GM18867 (cell line): Measurements from ENCODE around the gene BACH2.
"Not testable (repeated sequence)": the region's sequence is repeated elsewhere in the genome, so short reads cannot be mapped to it uniquely, and the experiment has no call there.

Source experiments
- ATAC-seq: cut with Tn5 transposase; IDR thresholded peaks from one replicate; pipeline ENCODE4 v1.9.1; 2021; ENCODE audit warnings: mild to moderate bottlenecking, moderate library complexity; ENCODE audit not compliant: unreplicated experiment

The BACH2 gene

DNA sequence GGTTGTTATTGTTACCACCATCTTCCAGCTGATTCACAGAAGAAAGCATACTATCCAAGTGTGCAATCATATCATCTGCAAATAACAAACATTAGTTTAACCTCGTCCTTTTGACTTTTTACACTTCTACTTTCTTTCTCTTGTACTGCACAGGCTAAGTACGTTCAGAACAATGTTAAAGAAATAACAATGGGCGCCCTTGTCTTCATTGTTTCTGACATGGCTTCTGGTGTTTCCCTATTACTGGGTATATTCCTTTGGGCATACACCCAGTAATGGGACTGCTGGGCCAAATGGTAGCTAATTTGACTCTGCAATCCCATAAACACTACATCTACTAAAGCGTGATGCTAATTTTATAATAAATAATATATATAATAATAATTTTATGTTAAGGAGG, 255.7 kb downstream of the BACH2 start:
- no peak for ATAC-seq

DNA sequence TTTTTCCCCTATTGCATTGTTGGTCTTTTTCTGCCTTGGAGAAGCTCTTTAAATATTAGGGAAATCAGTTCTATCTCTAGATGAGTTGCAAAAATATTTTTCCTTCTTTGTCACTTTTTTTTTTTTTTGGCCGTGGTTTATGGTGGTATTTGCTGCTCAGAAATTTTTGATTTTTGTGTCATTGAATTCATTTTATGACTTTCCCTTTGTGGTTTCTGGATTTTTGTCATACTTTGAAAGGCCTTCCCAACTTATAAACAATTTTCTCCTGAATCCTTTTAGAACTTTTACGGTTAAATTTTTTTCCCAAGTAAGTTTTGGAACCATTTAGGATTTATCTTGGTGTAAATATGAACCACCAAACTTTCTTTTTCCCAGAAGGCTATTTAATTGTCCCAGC, 256.7 kb downstream of the BACH2 start:
- no peak for ATAC-seq

DNA sequence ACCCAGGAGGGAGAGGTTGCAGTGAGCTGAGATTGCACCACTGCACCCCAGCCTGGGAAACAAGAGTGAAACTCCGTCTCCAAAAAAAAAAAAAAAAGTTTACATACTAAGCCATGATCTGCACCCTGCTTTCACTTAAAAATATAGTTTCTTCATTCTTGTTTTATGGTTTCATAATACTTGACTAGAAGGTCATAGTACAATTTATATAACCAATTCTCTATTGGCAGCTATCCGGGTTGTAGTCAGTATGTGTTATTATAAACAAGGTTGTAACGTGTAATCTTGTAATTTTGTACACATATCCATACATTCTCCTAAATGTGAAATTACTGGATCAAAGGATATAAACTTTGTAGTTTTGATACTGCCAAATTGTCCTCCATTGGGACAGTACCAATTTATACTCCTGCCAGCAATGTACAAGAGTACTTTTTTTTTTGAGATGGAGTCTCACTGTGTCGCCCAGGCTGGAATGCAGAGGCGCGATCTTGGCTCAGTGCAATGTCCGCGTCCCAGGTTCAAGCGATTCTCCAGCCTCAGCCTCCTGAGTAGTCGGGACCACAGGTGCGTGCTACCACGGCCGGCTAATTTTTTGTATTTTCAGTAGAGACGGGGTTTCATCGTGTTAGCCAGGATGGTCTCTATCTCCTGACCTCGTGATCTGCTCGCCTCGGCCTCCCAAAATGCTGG, 257.5 kb downstream of the BACH2 start:
- no peak for ATAC-seq

DNA sequence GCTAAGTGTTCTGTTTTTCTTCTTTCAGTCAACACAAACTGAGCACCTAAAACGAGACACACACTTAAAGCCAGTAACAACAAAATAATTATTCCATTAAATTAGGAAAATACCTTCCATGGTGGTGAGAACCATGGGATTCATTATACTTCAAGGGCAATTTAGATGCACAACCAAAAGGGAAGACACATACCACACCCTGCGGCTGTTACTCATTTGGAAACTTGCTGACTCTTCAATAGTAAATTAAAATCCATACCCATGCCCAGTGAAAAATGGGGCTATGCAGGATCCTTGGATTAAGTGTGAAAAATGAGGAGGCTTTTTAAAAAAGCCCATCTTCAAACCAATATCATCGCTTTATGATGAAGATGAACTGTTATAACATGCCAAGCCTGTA, 259.7 kb downstream of the BACH2 start:
- ATAC-seq = no peak

DNA sequence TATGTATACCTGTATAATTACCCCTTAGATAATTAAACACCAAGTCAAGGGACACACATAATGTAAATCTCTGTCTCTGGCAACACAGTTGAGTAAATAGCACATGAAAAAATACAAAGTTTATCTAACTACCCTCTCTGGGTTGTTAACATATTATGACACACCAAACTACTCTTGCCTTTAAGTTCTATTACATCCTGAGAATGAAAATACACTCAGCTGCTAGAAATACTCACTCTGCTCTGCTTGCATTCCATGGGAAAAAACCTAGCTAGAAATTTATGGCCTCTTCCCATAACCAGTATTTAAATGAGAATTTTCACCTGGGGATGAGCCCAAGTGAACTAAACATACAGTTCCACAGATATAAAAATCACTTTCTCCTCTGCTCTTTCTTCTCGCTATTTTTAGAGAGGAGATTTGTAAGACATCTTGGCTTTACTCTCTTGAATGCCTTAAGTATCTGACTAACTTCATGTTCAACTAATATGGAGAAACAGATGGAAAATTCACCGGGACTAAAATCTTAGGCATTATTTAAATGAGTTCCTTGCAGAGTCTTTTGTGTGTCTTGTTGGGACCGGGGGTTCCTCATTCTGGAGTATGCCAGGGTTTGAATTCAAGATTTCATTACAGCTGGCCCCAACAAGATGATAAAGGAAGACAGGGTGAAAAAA, 261.5 kb downstream of the BACH2 start:
- no peak for ATAC-seq

DNA sequence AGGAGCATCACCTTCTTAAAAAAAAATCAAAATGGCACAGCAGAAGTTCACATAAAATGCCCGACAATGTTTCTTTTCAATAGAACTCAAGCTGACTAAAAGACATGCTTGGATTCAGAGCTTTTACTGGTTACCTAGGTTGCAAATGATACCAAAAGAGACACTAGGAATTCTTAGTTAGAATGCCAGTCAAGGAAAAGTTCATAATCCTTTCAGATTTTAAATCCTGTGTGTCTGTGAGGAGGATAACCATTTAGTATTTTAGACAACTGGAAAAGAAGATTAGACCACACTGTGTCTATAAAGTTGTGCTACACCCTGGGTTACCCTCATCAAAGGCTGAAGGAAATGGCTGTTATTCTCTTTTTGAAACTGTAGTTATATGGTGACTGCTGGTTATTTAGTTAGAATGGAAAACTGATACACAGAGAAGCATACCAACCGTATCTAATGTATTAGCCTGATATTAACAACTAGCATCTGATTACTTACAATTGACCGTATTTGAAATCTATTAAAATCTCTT, 262.8 kb downstream of the BACH2 start:
- ATAC-seq = no peak

DNA sequence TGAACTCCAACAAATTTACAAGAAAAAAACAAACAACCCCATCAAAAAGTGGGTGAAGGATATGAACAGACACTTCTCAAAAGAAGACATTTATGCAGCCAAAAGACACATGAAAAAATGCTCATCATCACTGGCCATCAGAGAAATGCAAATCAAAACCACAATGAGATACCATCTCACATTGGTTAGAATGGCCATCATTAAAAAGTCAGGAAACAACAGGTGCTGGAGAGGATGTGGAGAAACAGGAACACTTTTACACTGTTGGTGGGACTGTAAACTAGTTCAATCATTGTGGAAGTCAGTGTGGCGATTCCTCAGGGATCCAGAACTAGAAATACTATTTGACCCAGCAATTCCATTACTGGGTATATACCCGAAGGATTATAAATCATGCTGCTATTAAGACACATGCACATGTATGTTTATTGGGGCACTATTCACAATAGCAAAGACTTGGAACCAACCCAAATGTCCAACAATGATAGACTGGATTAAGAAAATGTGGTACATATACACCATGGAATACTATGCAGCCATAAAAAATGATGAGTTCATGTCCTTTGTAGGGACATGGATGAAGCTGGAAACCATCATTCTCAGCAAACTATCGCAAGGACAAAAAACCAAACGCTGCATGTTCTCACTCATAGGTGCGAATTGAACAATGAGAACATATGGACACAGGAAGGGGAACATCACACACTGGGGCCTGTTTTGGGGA, 264.0 kb downstream of the BACH2 start:
- ATAC-seq = not testable (repeated sequence)

DNA sequence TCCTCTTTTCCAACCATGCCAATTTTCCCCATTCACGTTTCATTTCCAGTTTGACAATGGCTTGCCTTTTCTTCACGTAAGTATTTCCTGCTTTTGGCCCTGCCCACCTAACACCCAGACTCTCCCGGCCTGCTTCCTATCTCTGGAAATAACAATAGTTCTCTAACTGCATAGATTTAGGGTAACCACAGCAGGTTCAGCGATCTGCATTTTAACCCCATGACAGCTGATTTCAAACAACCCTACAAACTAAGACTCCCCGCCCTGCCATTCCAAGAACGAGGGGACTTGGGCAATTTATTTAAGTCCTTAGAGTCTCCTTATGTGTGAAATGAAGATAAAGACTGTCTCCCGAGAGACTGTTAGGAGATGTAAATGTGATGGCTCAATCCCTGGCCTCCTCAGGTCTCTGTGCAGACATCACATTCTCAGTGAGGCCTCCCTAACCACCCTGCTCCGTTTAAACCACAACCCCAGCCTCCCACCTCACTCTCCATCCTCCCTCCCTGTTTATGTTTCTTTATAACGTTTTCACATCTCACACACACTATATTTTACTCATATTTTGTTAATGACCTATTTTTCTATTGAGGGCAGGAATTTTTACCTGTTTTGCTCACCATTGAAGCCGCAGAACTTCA, 267.5 kb downstream of the BACH2 start:
- no peak for ATAC-seq

DNA sequence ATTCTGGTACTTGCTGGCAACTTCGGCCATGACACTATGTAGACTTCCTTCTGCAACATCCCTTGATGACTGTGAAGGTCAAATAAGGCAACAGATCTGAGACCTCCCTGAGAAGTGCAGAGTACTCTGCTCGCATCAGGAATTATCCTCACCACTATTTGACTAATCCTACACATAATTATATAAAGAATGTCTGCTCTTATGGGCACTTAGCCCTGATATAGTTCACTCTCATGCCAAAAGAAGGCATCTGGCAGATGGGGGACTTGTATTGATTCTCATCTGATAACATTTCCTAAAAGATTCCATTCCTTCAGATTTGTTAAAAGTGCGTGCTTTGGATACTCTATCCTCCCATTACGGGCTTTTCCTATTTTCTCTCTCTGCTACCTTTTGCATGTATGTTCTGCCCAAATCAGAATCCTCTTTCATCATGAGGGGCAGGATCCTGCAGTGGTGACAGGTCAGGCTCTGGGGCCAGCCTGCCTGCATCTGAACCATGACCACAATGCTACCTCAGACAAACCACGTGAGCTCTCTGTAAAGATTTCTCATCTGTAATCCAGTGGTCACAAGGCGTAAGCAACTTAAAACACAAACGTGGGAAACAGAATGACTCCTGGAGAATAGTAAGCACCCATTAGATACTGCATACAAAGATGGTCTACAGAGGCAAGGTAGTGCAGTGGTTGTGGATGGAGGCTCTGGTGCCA, 268.4 kb downstream of the BACH2 start:
- ATAC-seq = no peak

DNA sequence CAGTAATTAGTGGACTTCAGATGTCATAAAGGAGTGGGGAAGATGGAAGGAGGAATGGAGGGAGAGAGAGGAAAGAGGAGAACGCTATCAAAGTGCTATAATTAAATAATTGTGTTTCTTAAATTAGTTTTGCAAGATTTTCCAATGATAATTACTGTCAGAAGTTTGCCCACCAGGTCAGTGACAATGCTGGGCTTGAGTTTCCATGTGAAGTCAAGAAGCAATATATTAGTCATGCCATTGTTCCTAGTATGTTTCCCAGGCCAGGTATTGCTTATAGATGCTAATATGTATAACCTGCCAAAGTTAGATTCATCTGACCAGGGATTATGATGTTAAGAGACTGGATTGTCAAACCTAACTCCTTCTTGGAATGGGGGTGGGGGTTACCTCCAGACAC, 270.4 kb downstream of the BACH2 start:
- ATAC-seq = no peak

DNA sequence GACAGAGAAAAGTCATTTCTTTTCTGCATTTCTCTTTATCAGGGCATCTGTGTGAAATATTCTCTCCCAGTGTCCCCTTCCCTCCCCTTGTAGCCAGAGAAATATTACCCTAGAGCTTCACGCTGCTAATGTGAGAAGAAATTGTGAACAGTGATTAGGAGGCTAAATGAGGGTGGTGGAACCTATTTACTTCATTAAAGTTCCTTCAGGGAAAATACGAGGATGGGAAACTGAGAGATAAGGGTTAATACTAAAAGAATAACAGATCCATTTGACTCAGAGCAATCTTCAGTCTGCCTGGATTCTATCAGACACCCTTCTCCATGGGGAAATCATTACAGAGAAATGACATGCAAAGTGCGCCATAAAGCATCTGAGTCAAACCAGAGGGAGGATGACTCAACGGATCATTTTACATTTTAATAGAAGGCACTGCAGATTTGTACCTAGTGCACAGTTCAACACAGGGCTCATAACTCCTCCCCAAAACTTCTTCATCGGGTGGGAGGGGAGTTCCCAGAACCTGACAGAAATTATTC, 271.1 kb downstream of the BACH2 start:
- no peak for ATAC-seq

DNA sequence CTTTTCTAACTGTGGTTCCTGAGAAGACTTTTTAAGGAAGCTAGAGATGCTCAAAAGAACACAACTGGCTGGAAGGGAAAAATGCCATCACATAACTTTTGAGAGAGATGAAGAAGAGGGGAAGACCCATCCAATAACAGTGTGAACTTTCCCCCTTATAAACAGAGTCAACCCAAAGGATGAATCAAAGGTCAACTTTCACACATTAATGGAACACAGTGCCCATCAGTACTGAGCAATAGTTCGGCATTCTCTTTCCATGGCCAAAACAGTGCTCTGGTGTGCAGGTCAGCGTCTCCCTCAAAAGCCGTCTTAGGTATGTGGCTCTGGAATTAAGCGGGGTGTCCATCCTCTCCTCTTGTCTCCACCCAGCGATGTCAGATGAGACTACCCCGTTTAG, 272.0 kb downstream of the BACH2 start:
- no peak for ATAC-seq

DNA sequence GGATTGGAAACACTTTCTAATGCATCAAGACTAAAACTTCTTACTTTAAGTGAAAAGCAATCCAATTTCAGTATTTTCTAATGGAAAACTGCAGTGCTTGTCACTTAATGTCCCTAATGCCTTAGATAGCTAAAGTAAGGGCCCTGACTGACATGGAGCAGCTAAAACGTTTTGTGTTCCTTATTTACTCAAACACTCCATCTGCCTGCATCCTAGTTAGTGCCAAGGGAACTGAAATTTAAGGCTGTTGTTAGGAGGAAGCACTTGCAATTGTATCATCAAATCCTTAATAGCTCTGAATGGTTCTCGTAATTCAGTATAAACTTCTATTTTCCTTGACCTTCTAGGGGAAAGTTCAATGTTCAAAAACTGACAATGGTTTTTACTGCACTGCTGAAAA, 274.9 kb downstream of the BACH2 start:
- no peak for ATAC-seq

DNA sequence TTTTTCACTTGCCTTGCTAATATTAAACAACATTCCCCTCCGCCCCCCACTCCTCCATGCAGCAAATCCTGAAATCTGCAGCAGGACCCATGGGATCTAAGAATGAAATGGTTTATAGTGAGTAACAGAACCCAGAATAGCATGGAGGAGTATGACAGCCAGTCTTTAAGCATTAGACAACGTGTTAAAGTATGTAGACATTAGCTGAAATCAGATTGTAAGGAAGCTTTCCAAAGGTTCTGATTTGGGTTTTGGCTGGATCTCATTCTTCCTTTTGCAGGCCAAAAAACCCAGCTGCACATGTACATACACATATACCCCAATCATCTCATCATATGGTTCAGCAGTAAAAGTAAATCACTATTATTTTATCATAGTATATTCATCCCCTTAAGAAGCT, 275.9 kb downstream of the BACH2 start:
- no peak for ATAC-seq

DNA sequence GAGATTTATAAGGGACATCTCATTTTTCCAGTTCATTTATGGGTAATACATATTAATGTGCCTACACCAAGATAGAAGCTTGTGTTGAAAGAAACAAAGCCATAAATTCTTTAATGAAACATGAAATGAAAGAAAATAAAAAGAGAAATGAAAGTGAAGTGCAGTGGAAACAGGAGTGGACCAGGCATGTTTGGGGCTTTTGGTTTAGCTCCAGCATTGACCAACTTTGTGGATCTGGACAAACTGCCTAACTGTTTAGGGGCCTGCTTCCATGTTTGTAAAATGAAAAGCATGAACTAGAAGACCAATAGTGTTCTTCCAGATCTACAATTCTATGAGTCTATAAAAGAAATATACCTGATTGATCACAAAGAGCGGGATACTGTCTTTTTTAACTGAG, 277.4 kb downstream of the BACH2 start:
- no peak for ATAC-seq

DNA sequence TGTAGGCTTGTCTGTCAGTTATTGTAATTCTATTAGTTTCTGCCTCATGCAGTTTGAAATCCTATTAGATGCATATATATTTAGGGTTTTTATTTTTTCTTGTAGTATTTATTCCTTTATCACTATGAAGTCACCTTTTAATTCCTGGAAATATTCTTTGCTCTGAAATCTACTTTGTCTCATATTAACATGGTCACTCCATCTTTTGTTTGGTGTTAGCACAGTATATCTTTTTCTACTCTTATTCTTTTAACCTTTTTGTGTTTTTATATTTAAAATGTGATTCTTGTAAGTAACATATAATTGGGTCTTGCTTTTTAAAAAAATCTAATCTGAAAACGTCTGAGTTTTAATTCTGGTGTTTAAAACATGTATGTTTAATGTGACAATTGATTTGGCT, 280.8 kb downstream of the BACH2 start:
- ATAC-seq = no peak

DNA sequence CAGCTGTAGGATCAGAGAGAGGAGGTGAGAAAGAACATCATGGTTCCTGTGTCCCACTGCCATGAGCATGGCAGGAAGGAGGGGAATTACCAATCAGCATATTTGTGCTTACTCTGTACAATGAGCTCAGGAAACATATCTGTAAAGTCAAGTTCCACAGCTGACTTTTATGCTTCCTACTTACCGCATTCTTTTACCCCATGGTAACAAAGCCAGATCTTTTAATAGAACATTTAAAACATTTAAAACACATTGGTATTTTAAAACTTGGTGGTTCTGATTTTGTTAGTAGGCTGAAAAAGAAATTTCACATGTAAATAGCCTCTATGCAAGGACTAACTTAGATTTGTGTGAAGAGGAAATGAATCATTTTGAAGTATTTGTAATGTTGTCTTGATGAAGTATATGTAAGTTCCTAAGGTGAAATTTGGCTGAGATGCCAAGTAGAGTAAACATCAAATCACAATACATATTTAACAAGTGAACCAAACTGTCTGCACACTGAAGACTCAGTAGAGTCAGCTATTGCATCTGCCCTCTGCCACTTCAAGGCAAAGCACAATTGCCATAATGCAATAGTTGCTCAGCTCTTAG, 287.6 kb downstream of the BACH2 start:
- peak; percentile 28 for ATAC-seq

DNA sequence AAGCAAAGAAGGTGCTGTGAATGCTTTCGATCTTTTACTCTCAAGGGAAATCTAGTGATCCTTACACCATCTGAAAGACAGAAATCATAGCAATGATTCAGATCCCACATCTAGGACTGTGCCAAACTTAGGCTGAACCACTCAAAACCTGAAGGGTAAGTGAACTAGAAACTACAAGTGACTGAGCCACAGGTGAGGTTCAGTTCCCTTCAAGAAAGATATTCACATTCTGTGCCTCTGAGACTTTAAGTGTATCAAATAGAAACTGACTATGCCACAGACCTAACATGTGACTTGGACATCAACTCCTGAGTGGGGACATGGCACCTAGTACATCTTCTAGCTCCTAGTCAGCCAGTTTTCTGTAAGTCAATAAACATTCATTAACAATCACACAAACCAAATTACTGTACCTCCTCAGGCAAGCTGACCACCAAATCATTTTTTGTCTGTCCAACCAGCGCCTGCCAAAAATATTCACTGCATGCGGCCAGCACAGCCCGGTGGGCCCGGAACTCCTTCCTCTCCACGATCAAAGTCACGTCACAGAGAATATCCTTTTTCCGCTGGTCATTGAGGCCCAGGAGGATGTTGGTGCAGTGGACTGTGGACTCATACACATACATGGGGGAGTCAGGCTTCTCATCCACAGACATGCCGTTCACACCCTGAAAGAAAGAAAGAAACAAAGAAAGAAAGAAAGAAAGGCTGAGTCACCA, 288.3 kb downstream of the BACH2 start:
- ATAC-seq = peak; percentile 83

DNA sequence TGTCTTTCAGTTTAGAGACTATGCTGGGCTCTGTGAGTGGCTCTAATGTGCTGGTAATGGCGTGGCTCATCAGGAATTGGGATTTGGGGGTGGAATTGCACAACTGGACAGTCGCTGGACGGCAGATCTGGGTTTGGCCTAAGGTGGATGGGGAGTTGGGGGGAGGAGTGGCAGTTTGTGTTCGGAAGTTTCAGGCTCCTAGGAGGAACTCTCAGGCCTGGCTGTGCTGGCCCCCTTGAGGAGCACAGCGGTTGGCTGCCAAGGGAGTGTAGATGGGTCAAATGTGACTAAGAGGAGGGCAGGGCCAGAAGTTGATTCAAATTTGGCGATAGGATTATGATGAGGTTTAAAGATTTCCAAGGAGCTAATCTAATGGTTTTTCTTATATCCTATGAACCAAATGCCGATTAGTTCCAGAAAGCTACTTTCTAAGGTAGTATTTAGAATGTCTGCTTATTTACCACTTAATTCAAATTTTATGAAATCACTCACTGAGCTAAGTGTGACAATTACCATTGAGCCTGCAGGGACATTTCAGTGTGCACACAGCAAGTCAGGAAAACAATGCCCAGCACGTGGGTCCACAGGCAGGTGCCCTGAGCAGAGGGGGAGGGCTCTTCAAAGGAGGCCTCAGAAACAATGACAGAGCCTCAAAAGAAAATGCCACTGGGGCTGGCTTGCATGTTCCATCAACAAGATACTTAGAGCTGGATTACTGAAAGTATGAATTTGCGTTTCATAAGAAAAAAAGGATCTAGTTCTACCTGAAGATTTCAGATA, 291.4 kb downstream of the BACH2 start:
- no peak for ATAC-seq
